Breast epithelium (tissue), 3 donors: ENCODE results near the gene DPEP1.

Experiments
- CTCF ChIP-seq, 3 donors: fragments of 450-650 bp; IDR thresholded peaks; one replicate each; pipeline ENCODE4 v1.5.1; 2016 to 2017; ENCODE audit warnings: antibody characterized with exemption in 3 of 3, mild to moderate bottlenecking in 3 of 3, moderate library complexity in 3 of 3
- POLR2AphosphoS5 ChIP-seq, 3 donors: sonication (generic); formaldehyde crosslinking; IDR thresholded peaks; one replicate each; pipeline ENCODE4 v1.6.1; 2017; ENCODE audit warnings: antibody characterized with exemption in 3 of 3

DNA sequence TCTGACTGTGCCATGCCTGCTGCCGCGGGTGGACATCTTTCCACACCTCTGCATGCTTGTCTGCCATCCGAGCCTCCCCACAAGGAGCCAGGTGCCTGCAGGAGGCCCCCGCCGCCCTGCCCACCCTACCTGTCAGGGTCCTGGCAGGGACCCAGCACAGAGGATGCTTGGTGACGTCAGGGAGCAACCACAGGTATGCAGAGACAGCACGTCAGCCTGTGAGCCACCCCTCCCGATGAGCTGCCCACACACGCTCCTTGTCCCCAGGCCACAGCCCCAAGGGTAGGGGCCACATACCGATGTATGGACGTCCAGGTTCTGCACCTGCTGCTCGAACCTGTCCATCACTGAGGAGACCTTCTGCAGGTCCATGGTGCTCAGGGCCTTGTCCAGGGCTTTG lies 33.5 kb downstream of the DPEP1 start:
- TF ChIP-seq CTCF (IDR thresholded peaks at IDR 0.05) (no peak), POLR2AphosphoS5 (IDR thresholded peaks at IDR 0.05) (no peak)
